Activated naive CD4-positive, alpha-beta T cell treated with anti-CD3 and anti-CD28 coated beads for 36 hours (primary cell): ENCODE data around the gene TESMIN. TPM values are rescaled to one million over a fixed set of nuclear protein-coding genes. Genes with fewer than 3 reads are reported as not detected.

Source experiments
- CTCF ChIA-PET: fragments of 350-600 bp; sonication (Branson Sonifier 250); formaldehyde crosslinking; loops from one replicate; lab custom pipeline; 2021; ENCODE audit warnings: antibody characterized with exemption; lab: Charles Lee
- DNase-seq: peaks from one replicate; pipeline ENCODE4 v3.0.0-alpha.2; 2020
- H3K27ac Mint-ChIP-seq: one replicate; pipeline ENCODE4 v1.8.0; 2021; ENCODE audit warnings: mild to moderate bottlenecking, mixed read lengths
- H3K27me3 Mint-ChIP-seq: one replicate; pipeline ENCODE4 v1.8.0; 2021; ENCODE audit warnings: low read depth, mixed read lengths
- H3K36me3 Mint-ChIP-seq: one replicate; pipeline ENCODE4 v1.8.0; 2021; ENCODE audit warnings: low read depth, mixed read lengths
- H3K4me1 Mint-ChIP-seq: one replicate; pipeline ENCODE4 v1.8.0; 2021; ENCODE audit warnings: low read depth, mixed read lengths
- H3K4me3 Mint-ChIP-seq: one replicate; pipeline ENCODE4 v1.8.0; 2021; ENCODE audit warnings: mild to moderate bottlenecking, moderate library complexity, mixed read lengths
- H3K9me3 Mint-ChIP-seq: one replicate; pipeline ENCODE4 v1.8.0; 2021; ENCODE audit warnings: mixed read lengths
- intact Hi-C: fragments of 100-400 bp; cut with micrococcal nuclease; formaldehyde crosslinking; loops from one replicate; pipeline ENCODE4 v1.15.1; 2023
- total RNA-seq, 2 experiments: library from RNA; stranded (reverse); gene quantifications; one replicate each; pipeline ENCODE4 v1.2.3, GENCODE V29; 2021

TESMIN gene
- total RNA-seq, 2 experiments from 2014 or later = 6.2 to 7.3 TPM

GRCh38 chr11:68694431-68695297 is 56.7 kb downstream of the TESMIN start:
- H3K27ac Mint-ChIP-seq = no peak overlapping the region
- intact Hi-C loops = no loop called here
- H3K4me1 Mint-ChIP-seq = peaks cover 18% of the 10 kb centered on the region

GRCh38 chr11:68693484-68693882 is 57.8 kb downstream of the TESMIN start:
- H3K4me3 Mint-ChIP-seq = no peak overlapping the region
- peaks cover 19% of the 10 kb centered on the region for H3K4me1 Mint-ChIP-seq
- intact Hi-C loops = no loop called here
- DNase-seq = no peak
- H3K27me3 Mint-ChIP-seq = peaks cover 3% of the 10 kb centered on the region
- CTCF ChIA-PET = no interaction called here
- peaks cover 4% of the 10 kb centered on the region for H3K36me3 Mint-ChIP-seq
- H3K9me3 Mint-ChIP-seq = peaks cover 9% of the 10 kb centered on the region
- no peak overlapping the region for H3K27ac Mint-ChIP-seq

More at GRCh38 chr11:68694431-68695297, 56.7 kb downstream of the TESMIN start:
- no peak overlapping the region for H3K4me3 Mint-ChIP-seq
- CTCF ChIA-PET = no interaction called here
- peaks cover 9% of the 10 kb centered on the region for H3K9me3 Mint-ChIP-seq
- H3K36me3 Mint-ChIP-seq = peaks cover 4% of the 10 kb centered on the region
- H3K27me3 Mint-ChIP-seq = peaks cover 3% of the 10 kb centered on the region
- no peak for DNase-seq

- no peak overlapping the region for H3K4me3 Mint-ChIP-seq
- H3K36me3 Mint-ChIP-seq = peaks cover 4% of the 10 kb centered on the region
- H3K9me3 Mint-ChIP-seq = peaks cover 9% of the 10 kb centered on the region
- H3K4me1 Mint-ChIP-seq = peaks cover 19% of the 10 kb centered on the region
- no peak for DNase-seq
- CTCF ChIA-PET = no interaction called here
- no peak overlapping the region for H3K27ac Mint-ChIP-seq
- intact Hi-C loops = no loop called here
- H3K27me3 Mint-ChIP-seq = peaks cover 3% of the 10 kb centered on the region
Observed at GRCh38 chr11:68692871-68693483, 58.3 kb downstream of the TESMIN start.

- Mint-ChIP-seq H3K4me3 (no peak overlapping the region), H3K4me1 (peaks cover 19% of the 10 kb centered on the region), H3K9me3 (peaks cover 6% of the 10 kb centered on the region), H3K27ac (no peak overlapping the region), H3K27me3 (no peaks in the 10 kb centered on the region), H3K36me3 (peaks cover 2% of the 10 kb centered on the region)
- intact Hi-C loops = no loop called here
- CTCF ChIA-PET = no interaction called here
- no peak for DNase-seq
Observed at GRCh38 chr11:68692115-68692514, 59.2 kb downstream of the TESMIN start.

- Mint-ChIP-seq H3K36me3 (peaks cover 2% of the 10 kb centered on the region), H3K27ac (no peak overlapping the region), H3K4me1 (peaks cover 19% of the 10 kb centered on the region), H3K4me3 (no peak overlapping the region), H3K9me3 (peaks cover 4% of the 10 kb centered on the region), H3K27me3 (peaks cover under 1% of the 10 kb centered on the region)
- DNase-seq = no peak
- CTCF ChIA-PET = interaction anchor here (0.5 to 1.5 kb wide), 6 partner anchors 12 to 272 kb away, joined by 3 to 4 read pairs (median 4); no protein-coding TSS in a partner anchor
- intact Hi-C loops = no loop called here
Observed at GRCh38 chr11:68691402-68691784, 59.9 kb downstream of the TESMIN start.

GRCh38 chr11:68690671-68691401 is 60.5 kb downstream of the TESMIN start:
- CTCF ChIA-PET = interaction anchor here (0.5 to 1.5 kb wide), 8 partner anchors 12 to 272 kb away, joined by 3 to 4 read pairs (median 3); no protein-coding TSS in a partner anchor
- Mint-ChIP-seq H3K27me3 (peaks cover 6% of the 10 kb centered on the region), H3K36me3 (no peaks in the 10 kb centered on the region), H3K27ac (no peak overlapping the region), H3K4me1 (peaks cover 19% of the 10 kb centered on the region), H3K4me3 (no peak overlapping the region), H3K9me3 (no peaks in the 10 kb centered on the region)
- intact Hi-C loops = no loop called here
- DNase-seq = peak; percentile 49

GRCh38 chr11:68689737-68690625 is 61.3 kb downstream of the TESMIN start:
- Mint-ChIP-seq H3K9me3 (no peaks in the 10 kb centered on the region), H3K36me3 (no peaks in the 10 kb centered on the region), H3K27ac (no peak overlapping the region), H3K27me3 (peaks cover 13% of the 10 kb centered on the region), H3K4me1 (peaks cover 19% of the 10 kb centered on the region), H3K4me3 (no peak overlapping the region)
- intact Hi-C loops = no loop called here
- CTCF ChIA-PET = interaction anchor here (0.8 to 1.5 kb wide), 4 partner anchors 13 to 106 kb away, joined by 3 to 4 read pairs (median 4); no protein-coding TSS in a partner anchor
- no peak for DNase-seq

GRCh38 chr11:68688881-68689280 is 62.4 kb downstream of the TESMIN start:
- no peaks in the 10 kb centered on the region for H3K36me3 Mint-ChIP-seq
- intact Hi-C loops = no loop called here
- H3K27ac Mint-ChIP-seq = no peak overlapping the region
- no peaks in the 10 kb centered on the region for H3K9me3 Mint-ChIP-seq
- H3K4me3 Mint-ChIP-seq = no peak overlapping the region
- peaks cover 19% of the 10 kb centered on the region for H3K4me1 Mint-ChIP-seq
- H3K27me3 Mint-ChIP-seq = peaks cover 17% of the 10 kb centered on the region
- no peak for DNase-seq
- CTCF ChIA-PET = no interaction called here

- intact Hi-C loops = no loop called here
- DNase-seq = no peak
- peaks cover 19% of the 10 kb centered on the region for H3K4me1 Mint-ChIP-seq
- no peak overlapping the region for H3K27ac Mint-ChIP-seq
- no peak overlapping the region for H3K4me3 Mint-ChIP-seq
- no peaks in the 10 kb centered on the region for H3K9me3 Mint-ChIP-seq
- CTCF ChIA-PET = no interaction called here
- H3K36me3 Mint-ChIP-seq = no peaks in the 10 kb centered on the region
- peaks cover 23% of the 10 kb centered on the region for H3K27me3 Mint-ChIP-seq
Observed at GRCh38 chr11:68687986-68688385, 63.3 kb downstream of the TESMIN start.

GRCh38 chr11:68687311-68687710 is 64.0 kb downstream of the TESMIN start:
- H3K27ac Mint-ChIP-seq = no peak overlapping the region

GRCh38 chr11:68686486-68686885 is 64.8 kb downstream of the TESMIN start:
- H3K27ac Mint-ChIP-seq = no peak overlapping the region
- peaks cover 18% of the 10 kb centered on the region for H3K4me1 Mint-ChIP-seq
- CTCF ChIA-PET = interaction anchor here (0.8 kb wide), 1 partner anchor 111 kb away, joined by 4 read pairs; no protein-coding TSS in a partner anchor
- intact Hi-C loops = no loop called here
- peaks cover 27% of the 10 kb centered on the region for H3K27me3 Mint-ChIP-seq
- H3K9me3 Mint-ChIP-seq = no peaks in the 10 kb centered on the region
- H3K4me3 Mint-ChIP-seq = no peak overlapping the region
- no peaks in the 10 kb centered on the region for H3K36me3 Mint-ChIP-seq
- DNase-seq = no peak

More at GRCh38 chr11:68687311-68687710, 64.0 kb downstream of the TESMIN start:
- peaks cover 19% of the 10 kb centered on the region for H3K4me1 Mint-ChIP-seq
- DNase-seq = no peak
- H3K4me3 Mint-ChIP-seq = no peak overlapping the region
- H3K36me3 Mint-ChIP-seq = no peaks in the 10 kb centered on the region
- CTCF ChIA-PET = no interaction called here
- no peaks in the 10 kb centered on the region for H3K9me3 Mint-ChIP-seq
- peaks cover 27% of the 10 kb centered on the region for H3K27me3 Mint-ChIP-seq
- intact Hi-C loops = no loop called here
